SK-N-SH treated with all-trans-retinoic acid at 6 μM for 48 hours (cell line): ENCODE data around the gene LGALS7B.
"Not testable (repeated sequence)": the region's sequence is repeated elsewhere in the genome, so short reads cannot be mapped to it uniquely, and the experiment has no call there.

ENCODE experiments used
- ATAC-seq: fragments of 200-7000 bp; cut with Tn5 transposase; 3 replicates; pipeline ENCODE4 v1.9.1; 2020; ENCODE audit warnings: mild to moderate bottlenecking, moderate library complexity
- ARNTL ChIP-seq: fragments of 450-650 bp; formaldehyde crosslinking; IDR thresholded peaks from 2 replicates; pipeline ENCODE4 v1.5.0; 2020; ENCODE audit warnings: low read depth, mild to moderate bottlenecking, moderate library complexity, borderline replicate concordance
- BACH2 ChIP-seq: fragments of 250-450 bp; sonication (Bioruptor Pico); IDR thresholded peaks from 2 replicates; pipeline ENCODE4 v1.9.0; 2021; ENCODE audit warnings: mild to moderate bottlenecking, borderline replicate concordance
- CREB5 ChIP-seq: fragments of 250-450 bp; sonication (Bioruptor Pico); IDR thresholded peaks from 2 replicates; pipeline ENCODE4 v1.5.1; 2020; ENCODE audit warnings: low read depth, mild to moderate bottlenecking, moderate library complexity
- CSDC2 ChIP-seq: fragments of 250-450 bp; sonication (Bioruptor Pico); IDR thresholded peaks from 2 replicates; pipeline ENCODE4 v1.5.0; 2020; ENCODE audit warnings: mild to moderate bottlenecking, moderate library complexity
- ESRRG ChIP-seq: fragments of 250-450 bp; sonication (Bioruptor Pico); IDR thresholded peaks from 2 replicates; pipeline ENCODE4 v1.6.1; 2021; ENCODE audit warnings: mild to moderate bottlenecking
- GLIS3 ChIP-seq: fragments of 250-450 bp; sonication (Bioruptor Pico); IDR thresholded peaks from 2 replicates; pipeline ENCODE4 v1.5.0; 2020; ENCODE audit warnings: mild to moderate bottlenecking, moderate library complexity
- ISL1 ChIP-seq: fragments of 250-450 bp; sonication (Bioruptor Pico); IDR thresholded peaks from 2 replicates; pipeline ENCODE4 v2.1.2; 2022; ENCODE audit warnings: mild to moderate bottlenecking, moderate library complexity
- OSR1 ChIP-seq: fragments of 250-450 bp; sonication (Bioruptor Pico); IDR thresholded peaks from 2 replicates; pipeline ENCODE4 v1.8.0; 2022; ENCODE audit warnings: moderate library complexity, mild to moderate bottlenecking, inconsistent platforms
- PATZ1 ChIP-seq: fragments of 250-450 bp; sonication (Bioruptor Pico); IDR thresholded peaks from 2 replicates; pipeline ENCODE4 v1.8.0; 2020; ENCODE audit warnings: mild to moderate bottlenecking, moderate library complexity, borderline replicate concordance
- POU6F1 ChIP-seq: fragments of 250-450 bp; sonication (Bioruptor Pico); IDR thresholded peaks from 2 replicates; pipeline ENCODE4 v1.8.0; 2021; ENCODE audit warnings: low read depth, mild to moderate bottlenecking, moderate library complexity, borderline replicate concordance
- PPARA ChIP-seq: fragments of 250-450 bp; sonication (Bioruptor Pico); IDR thresholded peaks from 2 replicates; pipeline ENCODE4 v1.5.0; 2020; ENCODE audit warnings: mild to moderate bottlenecking, borderline replicate concordance
- RARB ChIP-seq: fragments of 250-450 bp; sonication (Bioruptor Pico); IDR thresholded peaks from 2 replicates; pipeline ENCODE4 v1.8.0; 2021; ENCODE audit warnings: mild to moderate bottlenecking, moderate library complexity
- SNAI2 ChIP-seq: fragments of 250-450 bp; sonication (Bioruptor Pico); IDR thresholded peaks from 2 replicates; pipeline ENCODE4 v1.5.0; 2020; ENCODE audit warnings: mild to moderate bottlenecking, moderate library complexity
- TCF4 ChIP-seq: fragments of 250-450 bp; sonication (Bioruptor Pico); IDR thresholded peaks from 2 replicates; pipeline ENCODE4 v1.8.0; 2021; ENCODE audit warnings: mild to moderate bottlenecking, moderate library complexity, borderline replicate concordance
- TOX ChIP-seq: fragments of 250-450 bp; sonication (Bioruptor Pico); IDR thresholded peaks from 2 replicates; pipeline ENCODE4 v1.8.0; 2021; ENCODE audit warnings: mild to moderate bottlenecking, moderate library complexity, borderline replicate concordance
- ZC3H10 ChIP-seq: fragments of 250-450 bp; sonication (Bioruptor Pico); IDR thresholded peaks from 2 replicates; pipeline ENCODE4 v1.5.1; 2021; ENCODE audit warnings: mild to moderate bottlenecking, moderate library complexity
- ZFP3 ChIP-seq: fragments of 250-450 bp; sonication (Bioruptor Pico); IDR thresholded peaks from 2 replicates; pipeline ENCODE4 v1.5.0; 2020; ENCODE audit warnings: mild to moderate bottlenecking, moderate library complexity
- ZFP30 ChIP-seq: fragments of 450-650 bp; formaldehyde crosslinking; IDR thresholded peaks from 2 replicates; pipeline ENCODE4 v1.5.0; 2022; ENCODE audit warnings: mild to moderate bottlenecking, moderate library complexity
- ZNF565 ChIP-seq: fragments of 450-650 bp; formaldehyde crosslinking; conservative IDR thresholded peaks from 2 replicates; pipeline ENCODE4 v1.5.0; 2020; ENCODE audit warnings: low read depth, mild to moderate bottlenecking, moderate library complexity
- ZNF8 ChIP-seq: fragments of 450-650 bp; formaldehyde crosslinking; IDR thresholded peaks from 2 replicates; pipeline ENCODE4 v1.5.0; 2020; ENCODE audit warnings: mild to moderate bottlenecking, moderate library complexity

The LGALS7B gene

GRCh38 chr19:38744874-38745273, 44.1 kb upstream of the LGALS7B start:
- TF ChIP-seq ESRRG (CRISPR knock-in tag) = no peak
- no peak for TF ChIP-seq ZNF565 (CRISPR knock-in tag)
- TF ChIP-seq SNAI2 = no peak
- TF ChIP-seq OSR1 (CRISPR knock-in tag) = no peak
- TF ChIP-seq CREB5 (CRISPR knock-in tag) = no peak
- TF ChIP-seq, all 23 proteins: peak for 0
- no peak for ATAC-seq

- ATAC-seq = peak; percentile 14; the same call in 2 of the 3 replicates
Measured at GRCh38 chr19:38745316-38745715, 43.7 kb upstream of the LGALS7B start.

GRCh38 chr19:38753783-38754182, 35.2 kb upstream of the LGALS7B start:
- not testable (repeated sequence) for ATAC-seq

More at GRCh38 chr19:38745316-38745715, 43.7 kb upstream of the LGALS7B start:
- no peak for TF ChIP-seq ZNF8
- no peak for TF ChIP-seq GLIS3
- no peak for TF ChIP-seq ARNTL (CRISPR knock-in tag)
- TF ChIP-seq TOX = no peak
- TF ChIP-seq ESRRG (CRISPR knock-in tag) = no peak
- TF ChIP-seq TCF4 = no peak
- TF ChIP-seq SNAI2 = no peak
- no peak for TF ChIP-seq ZC3H10 (CRISPR knock-in tag)
- TF ChIP-seq ZFP3 (CRISPR knock-in tag) = no peak
- TF ChIP-seq PATZ1 (CRISPR knock-in tag) = no peak
- TF ChIP-seq BACH2 (CRISPR knock-in tag) = no peak
- no peak for TF ChIP-seq ZFP30 (CRISPR knock-in tag)
- no peak for TF ChIP-seq PPARA (CRISPR knock-in tag)
- no peak for TF ChIP-seq ZNF565 (CRISPR knock-in tag)
- no peak for TF ChIP-seq POU6F1 (CRISPR knock-in tag)
- no peak for TF ChIP-seq OSR1 (CRISPR knock-in tag)
- TF ChIP-seq RARB (CRISPR knock-in tag) = no peak
- TF ChIP-seq ISL1 (CRISPR knock-in tag) = no peak

GRCh38 chr19:38754196-38754595, 34.8 kb upstream of the LGALS7B start:
- ATAC-seq = not testable (repeated sequence)

GRCh38 chr19:38759590-38760003, 29.4 kb upstream of the LGALS7B start:
- no peak for ATAC-seq

GRCh38 chr19:38760805-38761517, 28.0 kb upstream of the LGALS7B start:
- ATAC-seq = not testable (repeated sequence)

More at GRCh38 chr19:38759590-38760003, 29.4 kb upstream of the LGALS7B start:
- TF ChIP-seq SNAI2 = no peak
- TF ChIP-seq CSDC2 (CRISPR knock-in tag) = no peak
- no peak for TF ChIP-seq RARB (CRISPR knock-in tag)
- TF ChIP-seq ZC3H10 (CRISPR knock-in tag) = no peak
- no peak for TF ChIP-seq ARNTL (CRISPR knock-in tag)
- TF ChIP-seq CREB5 (CRISPR knock-in tag) = no peak
- no peak for TF ChIP-seq ISL1 (CRISPR knock-in tag)
- no peak for TF ChIP-seq TOX
- TF ChIP-seq ZNF565 (CRISPR knock-in tag) = no peak
- TF ChIP-seq ZFP3 (CRISPR knock-in tag) = no peak

GRCh38 chr19:38761884-38762389, 27.1 kb upstream of the LGALS7B start:
- ATAC-seq = not testable (repeated sequence)
